ENCODE results near the gene COMTD1. TPM values are rescaled to one million over a fixed set of nuclear protein-coding genes. Genes with fewer than 3 reads are reported as not detected.

COMTD1 gene
- total RNA-seq, 2 donors from 2014 or later: 26.8 to 49.3 TPM

GRCh38 chr10:75254739-75255138 is 19.0 kb upstream of the COMTD1 start:
- Histone ChIP-seq H3K27me3 (replicated peaks; ENCODE audit: insufficient read depth) (no peaks in the 10 kb centered on the region), H3K4me1 (replicated peaks) (no peaks in the 10 kb centered on the region), H3K9me3 (no peaks in the 10 kb centered on the region), H3K27ac (no peak overlapping the region), H3K36me3 (no peaks in the 10 kb centered on the region), H3K4me3 (no peak overlapping the region)
- no peak for DNase-seq (ENCODE audit: low spot score)
- WGBS: 98% methylated on average over 2 of the region's 2 CpGs
- TF ChIP-seq POLR2A (IDR thresholded peaks at IDR 0.05) (no peak), CTCF (IDR thresholded peaks at IDR 0.05) (no peak), POLR2AphosphoS5 (IDR thresholded peaks at IDR 0.05) (no peak)
- intact Hi-C loops (cut with DNase I): no loop called here

GRCh38 chr10:75253281-75254220 is 17.8 kb upstream of the COMTD1 start:
- Histone ChIP-seq H3K36me3 (no peaks in the 10 kb centered on the region), H3K27me3 (replicated peaks; ENCODE audit: insufficient read depth) (no peaks in the 10 kb centered on the region), H3K4me1 (replicated peaks) (no peaks in the 10 kb centered on the region), H3K4me3 (no peak overlapping the region), H3K27ac (no peak overlapping the region), H3K9me3 (no peaks in the 10 kb centered on the region)
- DNase-seq (ENCODE audit: low spot score): no peak
- intact Hi-C loops (cut with DNase I): no loop called here
- TF ChIP-seq POLR2AphosphoS5 (IDR thresholded peaks at IDR 0.05) (no peak), CTCF (IDR thresholded peaks at IDR 0.05) (no peak), POLR2A (IDR thresholded peaks at IDR 0.05) (no peak)
- 94% methylated on average over 1 of the region's 1 CpG for WGBS

- 92% methylated on average over 2 of the region's 3 CpGs for WGBS
- no peaks in the 10 kb centered on the region for H3K27me3 ChIP-seq (replicated peaks; ENCODE audit: insufficient read depth)
- H3K27ac ChIP-seq: no peak overlapping the region
- intact Hi-C loops (cut with DNase I): no loop called here
- H3K4me1 ChIP-seq (replicated peaks): no peaks in the 10 kb centered on the region
- H3K9me3 ChIP-seq: no peaks in the 10 kb centered on the region
- no peak for DNase-seq (ENCODE audit: low spot score)
- no peak for TF ChIP-seq POLR2AphosphoS5 (IDR thresholded peaks at IDR 0.05)
- TF ChIP-seq CTCF (IDR thresholded peaks at IDR 0.05): no peak
- TF ChIP-seq POLR2A (IDR thresholded peaks at IDR 0.05): no peak
- no peak overlapping the region for H3K4me3 ChIP-seq
- no peaks in the 10 kb centered on the region for H3K36me3 ChIP-seq
These were observed 15.2 kb upstream of the COMTD1 start for GRCh38 chr10:75250934-75251333.

- peaks cover 6% of the 10 kb centered on the region for H3K4me1 ChIP-seq (replicated peaks)
- 67% methylated on average over 5 of the region's 5 CpGs for WGBS
- DNase-seq (ENCODE audit: low spot score): no peak
- intact Hi-C loops (cut with DNase I): no loop called here
- TF ChIP-seq POLR2AphosphoS5 (IDR thresholded peaks at IDR 0.05) (no peak), CTCF (IDR thresholded peaks at IDR 0.05) (no peak), POLR2A (IDR thresholded peaks at IDR 0.05) (no peak)
- no peak overlapping the region for H3K4me3 ChIP-seq
- H3K27ac ChIP-seq: no peak overlapping the region
- no peaks in the 10 kb centered on the region for H3K36me3 ChIP-seq
- no peaks in the 10 kb centered on the region for H3K9me3 ChIP-seq
- no peaks in the 10 kb centered on the region for H3K27me3 ChIP-seq (replicated peaks; ENCODE audit: insufficient read depth)
These were observed 12.0 kb upstream of the COMTD1 start for GRCh38 chr10:75247797-75248196.

- no peak overlapping the region for H3K4me3 ChIP-seq
- H3K4me1 ChIP-seq (replicated peaks): peaks cover 6% of the 10 kb centered on the region
- no peak for DNase-seq (ENCODE audit: low spot score)
- intact Hi-C loops (cut with DNase I): no loop called here
- TF ChIP-seq POLR2A (IDR thresholded peaks at IDR 0.05) (no peak), CTCF (IDR thresholded peaks at IDR 0.05) (no peak), POLR2AphosphoS5 (IDR thresholded peaks at IDR 0.05) (no peak)
- no peaks in the 10 kb centered on the region for H3K9me3 ChIP-seq
- no peaks in the 10 kb centered on the region for H3K27me3 ChIP-seq (replicated peaks; ENCODE audit: insufficient read depth)
- peak overlapping the region in 1 of 2 donors; percentile 77 for H3K27ac ChIP-seq
- no peaks in the 10 kb centered on the region for H3K36me3 ChIP-seq
- WGBS: 76% methylated on average over 6 of the region's 6 CpGs
These were observed 10.7 kb upstream of the COMTD1 start for GRCh38 chr10:75246506-75246905.

Measured in prostate gland (tissue), 2 donors.